Measurements from ENCODE around the gene ABCA12.

ABCA12 gene

DNA sequence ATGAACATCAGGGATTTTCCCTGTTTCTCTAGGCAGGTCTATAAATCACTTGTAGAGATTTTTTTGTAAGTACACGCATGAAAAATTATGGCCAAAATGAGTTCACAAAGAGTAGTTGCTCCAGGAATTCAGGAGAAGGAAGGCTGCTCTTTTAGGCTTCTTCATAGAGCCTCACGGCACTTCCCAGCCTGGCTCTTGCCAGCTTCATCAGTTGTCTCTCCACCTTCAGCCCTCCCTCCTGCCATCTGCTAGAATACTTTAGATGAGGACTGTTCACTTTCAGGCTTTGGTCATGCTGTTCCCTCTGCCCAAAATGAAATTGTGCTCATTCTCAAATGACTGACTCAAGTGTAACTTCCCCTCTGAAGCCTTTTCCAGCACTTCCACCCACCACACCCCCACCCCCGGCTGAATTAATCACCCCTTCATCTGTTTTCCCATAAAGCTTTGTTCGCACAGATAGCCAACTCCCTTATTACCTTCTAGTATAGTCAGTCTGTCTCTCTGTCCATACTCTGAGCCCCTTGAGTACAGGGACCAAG, 1.8 kb upstream of the ABCA12 start:
- TF ChIP-seq POLR2AphosphoS5 (IDR thresholded peaks at IDR 0.05; ENCODE audit: low read depth) = no peak
- TF ChIP-seq, protein P1, sequence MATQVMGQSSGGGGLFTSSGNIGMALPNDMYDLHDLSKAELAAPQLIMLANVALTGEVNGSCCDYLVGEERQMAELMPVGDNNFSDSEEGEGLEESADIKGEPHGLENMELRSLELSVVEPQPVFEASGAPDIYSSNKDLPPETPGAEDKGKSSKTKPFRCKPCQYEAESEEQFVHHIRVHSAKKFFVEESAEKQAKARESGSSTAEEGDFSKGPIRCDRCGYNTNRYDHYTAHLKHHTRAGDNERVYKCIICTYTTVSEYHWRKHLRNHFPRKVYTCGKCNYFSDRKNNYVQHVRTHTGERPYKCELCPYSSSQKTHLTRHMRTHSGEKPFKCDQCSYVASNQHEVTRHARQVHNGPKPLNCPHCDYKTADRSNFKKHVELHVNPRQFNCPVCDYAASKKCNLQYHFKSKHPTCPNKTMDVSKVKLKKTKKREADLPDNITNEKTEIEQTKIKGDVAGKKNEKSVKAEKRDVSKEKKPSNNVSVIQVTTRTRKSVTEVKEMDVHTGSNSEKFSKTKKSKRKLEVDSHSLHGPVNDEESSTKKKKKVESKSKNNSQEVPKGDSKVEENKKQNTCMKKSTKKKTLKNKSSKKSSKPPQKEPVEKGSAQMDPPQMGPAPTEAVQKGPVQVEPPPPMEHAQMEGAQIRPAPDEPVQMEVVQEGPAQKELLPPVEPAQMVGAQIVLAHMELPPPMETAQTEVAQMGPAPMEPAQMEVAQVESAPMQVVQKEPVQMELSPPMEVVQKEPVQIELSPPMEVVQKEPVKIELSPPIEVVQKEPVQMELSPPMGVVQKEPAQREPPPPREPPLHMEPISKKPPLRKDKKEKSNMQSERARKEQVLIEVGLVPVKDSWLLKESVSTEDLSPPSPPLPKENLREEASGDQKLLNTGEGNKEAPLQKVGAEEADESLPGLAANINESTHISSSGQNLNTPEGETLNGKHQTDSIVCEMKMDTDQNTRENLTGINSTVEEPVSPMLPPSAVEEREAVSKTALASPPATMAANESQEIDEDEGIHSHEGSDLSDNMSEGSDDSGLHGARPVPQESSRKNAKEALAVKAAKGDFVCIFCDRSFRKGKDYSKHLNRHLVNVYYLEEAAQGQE (IDR thresholded peaks at IDR 0.05; ENCODE audit: insufficient replicate concordance, low read depth) = no peak
- no peak for TF ChIP-seq GABPA (IDR thresholded peaks at IDR 0.05; ENCODE audit: low read depth)
- TF ChIP-seq, protein P2, sequence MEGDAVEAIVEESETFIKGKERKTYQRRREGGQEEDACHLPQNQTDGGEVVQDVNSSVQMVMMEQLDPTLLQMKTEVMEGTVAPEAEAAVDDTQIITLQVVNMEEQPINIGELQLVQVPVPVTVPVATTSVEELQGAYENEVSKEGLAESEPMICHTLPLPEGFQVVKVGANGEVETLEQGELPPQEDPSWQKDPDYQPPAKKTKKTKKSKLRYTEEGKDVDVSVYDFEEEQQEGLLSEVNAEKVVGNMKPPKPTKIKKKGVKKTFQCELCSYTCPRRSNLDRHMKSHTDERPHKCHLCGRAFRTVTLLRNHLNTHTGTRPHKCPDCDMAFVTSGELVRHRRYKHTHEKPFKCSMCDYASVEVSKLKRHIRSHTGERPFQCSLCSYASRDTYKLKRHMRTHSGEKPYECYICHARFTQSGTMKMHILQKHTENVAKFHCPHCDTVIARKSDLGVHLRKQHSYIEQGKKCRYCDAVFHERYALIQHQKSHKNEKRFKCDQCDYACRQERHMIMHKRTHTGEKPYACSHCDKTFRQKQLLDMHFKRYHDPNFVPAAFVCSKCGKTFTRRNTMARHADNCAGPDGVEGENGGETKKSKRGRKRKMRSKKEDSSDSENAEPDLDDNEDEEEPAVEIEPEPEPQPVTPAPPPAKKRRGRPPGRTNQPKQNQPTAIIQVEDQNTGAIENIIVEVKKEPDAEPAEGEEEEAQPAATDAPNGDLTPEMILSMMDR (IDR thresholded peaks at IDR 0.05; ENCODE audit: insufficient read depth, low read length) = no peak
- no peak for TF ChIP-seq SPI1 (IDR thresholded peaks at IDR 0.05; ENCODE audit: borderline replicate concordance, low read depth)
- Histone ChIP-seq H3K27ac (replicated peaks) (no peak overlapping the region), H3K4me3 (replicated peaks; ENCODE audit: insufficient read depth, low read length) (no peak overlapping the region), H3K27me3 (ENCODE audit: insufficient read depth, poor library complexity, severe bottlenecking) (no peaks in the 10 kb centered on the region)
- no peak for DNase-seq (ENCODE audit: low read depth in 1 of 2, low spot score in 1 of 2)

DNA sequence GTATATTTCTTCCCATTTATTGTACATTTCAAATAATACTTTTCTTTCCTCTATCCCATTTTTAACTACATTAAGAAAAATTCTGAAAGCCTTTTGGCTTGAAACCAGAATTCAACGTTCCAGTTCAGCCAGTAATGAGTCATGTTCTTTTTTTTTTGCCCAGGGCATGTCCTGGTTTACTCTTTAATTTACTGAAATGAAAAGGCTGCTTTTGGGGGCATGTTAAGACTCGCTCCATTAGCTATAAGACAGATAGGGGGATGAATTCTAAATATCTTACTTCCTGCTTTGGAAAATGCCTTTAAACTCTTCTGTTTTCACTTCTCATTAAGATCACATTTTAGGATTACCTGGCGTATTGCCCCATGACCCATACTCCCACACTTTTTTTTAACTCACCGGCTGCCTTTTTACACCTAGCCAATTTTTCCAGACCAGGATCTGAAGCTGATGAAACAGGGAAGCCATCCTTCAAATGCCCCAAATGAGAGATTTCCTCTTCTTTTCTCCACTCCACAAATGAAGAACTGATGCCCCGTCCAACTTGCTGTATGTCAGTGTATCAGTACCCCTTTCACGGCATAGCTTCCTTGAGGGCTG, 585 bp downstream of the ABCA12 start:
- DNase-seq (ENCODE audit: low read depth in 1 of 2, low spot score in 1 of 2) = no peak
- TF ChIP-seq, protein P2 (IDR thresholded peaks at IDR 0.05; ENCODE audit: insufficient read depth, low read length) = no peak
- TF ChIP-seq GABPA (IDR thresholded peaks at IDR 0.05; ENCODE audit: low read depth) = no peak
- no peak for TF ChIP-seq POLR2AphosphoS5 (IDR thresholded peaks at IDR 0.05; ENCODE audit: low read depth)
- TF ChIP-seq, protein P1 (IDR thresholded peaks at IDR 0.05; ENCODE audit: insufficient replicate concordance, low read depth) = no peak
- TF ChIP-seq SPI1 (IDR thresholded peaks at IDR 0.05; ENCODE audit: borderline replicate concordance, low read depth) = no peak
- Histone ChIP-seq H3K27ac (replicated peaks) (no peak overlapping the region), H3K4me3 (replicated peaks; ENCODE audit: insufficient read depth, low read length) (no peak overlapping the region), H3K27me3 (ENCODE audit: insufficient read depth, poor library complexity, severe bottlenecking) (no peaks in the 10 kb centered on the region)

GRCh38 chr2:215137329-215137686, 1.1 kb downstream of the ABCA12 start:
- DNase-seq (ENCODE audit: low read depth in 1 of 2, low spot score in 1 of 2) = no peak
- Histone ChIP-seq H3K27ac (replicated peaks) (no peak overlapping the region), H3K27me3 (ENCODE audit: insufficient read depth, poor library complexity, severe bottlenecking) (no peaks in the 10 kb centered on the region), H3K4me3 (replicated peaks; ENCODE audit: insufficient read depth, low read length) (no peak overlapping the region)
- TF ChIP-seq SPI1 (IDR thresholded peaks at IDR 0.05; ENCODE audit: borderline replicate concordance, low read depth) = no peak
- TF ChIP-seq, protein P2 (IDR thresholded peaks at IDR 0.05; ENCODE audit: insufficient read depth, low read length) = no peak
- TF ChIP-seq POLR2AphosphoS5 (IDR thresholded peaks at IDR 0.05; ENCODE audit: low read depth) = no peak
- TF ChIP-seq, protein P1 (IDR thresholded peaks at IDR 0.05; ENCODE audit: insufficient replicate concordance, low read depth) = no peak
- no peak for TF ChIP-seq GABPA (IDR thresholded peaks at IDR 0.05; ENCODE audit: low read depth)
